IMR-90 (cell line): ENCODE measurements around the gene CIAO2B. TPM values are rescaled to one million over a fixed set of nuclear protein-coding genes. Genes with fewer than 3 reads are reported as not detected.

Source experiments
- polyA plus RNA-seq, 3 experiments: library from polyadenylated mRNA; depleted of rRNA; stranded (reverse); fragments of >200 nt; gene quantifications; 2 replicates each; pipeline ENCODE4 v1.2.3, GENCODE V29; 2012; ENCODE audit warnings: low replicate concordance in 1 of 3
- total RNA-seq: library from RNA; depleted of rRNA; stranded (reverse); fragments of >200 nt; gene quantifications from 2 replicates; pipeline ENCODE4 v1.2.3, GENCODE V29; 2012
- TF ChIP-seq, protein P1 (sequence below): conservative IDR thresholded peaks from 2 replicates; pipeline ENCODE4 v1.5.1; 2012; ENCODE audit warnings: mild to moderate bottlenecking, low read depth, low read length, improper control_type of control experiment

CIAO2B gene
- total and polyA plus RNA-seq, 2 of the 4 experiments (the other 2 are of a cell fraction): 148 to 234 TPM

- TF ChIP-seq, protein P1, sequence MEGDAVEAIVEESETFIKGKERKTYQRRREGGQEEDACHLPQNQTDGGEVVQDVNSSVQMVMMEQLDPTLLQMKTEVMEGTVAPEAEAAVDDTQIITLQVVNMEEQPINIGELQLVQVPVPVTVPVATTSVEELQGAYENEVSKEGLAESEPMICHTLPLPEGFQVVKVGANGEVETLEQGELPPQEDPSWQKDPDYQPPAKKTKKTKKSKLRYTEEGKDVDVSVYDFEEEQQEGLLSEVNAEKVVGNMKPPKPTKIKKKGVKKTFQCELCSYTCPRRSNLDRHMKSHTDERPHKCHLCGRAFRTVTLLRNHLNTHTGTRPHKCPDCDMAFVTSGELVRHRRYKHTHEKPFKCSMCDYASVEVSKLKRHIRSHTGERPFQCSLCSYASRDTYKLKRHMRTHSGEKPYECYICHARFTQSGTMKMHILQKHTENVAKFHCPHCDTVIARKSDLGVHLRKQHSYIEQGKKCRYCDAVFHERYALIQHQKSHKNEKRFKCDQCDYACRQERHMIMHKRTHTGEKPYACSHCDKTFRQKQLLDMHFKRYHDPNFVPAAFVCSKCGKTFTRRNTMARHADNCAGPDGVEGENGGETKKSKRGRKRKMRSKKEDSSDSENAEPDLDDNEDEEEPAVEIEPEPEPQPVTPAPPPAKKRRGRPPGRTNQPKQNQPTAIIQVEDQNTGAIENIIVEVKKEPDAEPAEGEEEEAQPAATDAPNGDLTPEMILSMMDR: no peak
Observed at GRCh38 chr16:66910175-66910940, 23.8 kb downstream of the CIAO2B start (continued).
